Embryonic facial prominence (tissue), 1 donor: ENCODE results near the gene ASB14.
A peak's percentile ranks its signal among the peaks of the same experiment; 100 is the strongest.

ENCODE experiments used
- DNase-seq: peaks from one replicate; pipeline ENCODE4 v3.0.0-alpha.2; 2016; ENCODE audit errors: extremely low spot score

The ASB14 gene

GRCh38 chr3:57261119-57261518, 31.4 kb downstream of the ASB14 start:
- DNase-seq = no peak

GRCh38 chr3:57257678-57258077, 34.8 kb downstream of the ASB14 start:
- DNase-seq = no peak

GRCh38 chr3:57256844-57257243, 35.6 kb downstream of the ASB14 start:
- no peak for DNase-seq

- DNase-seq = no peak
Observed at GRCh38 chr3:57252404-57252803, 40.1 kb downstream of the ASB14 start.

GRCh38 chr3:57244946-57245345, 47.5 kb downstream of the ASB14 start:
- no peak for DNase-seq

- no peak for DNase-seq
Observed at GRCh38 chr3:57234613-57235575, 57.6 kb downstream of the ASB14 start.

- no peak for DNase-seq
Observed at GRCh38 chr3:57233799-57234198, 58.7 kb downstream of the ASB14 start.

- no peak for DNase-seq
Observed at GRCh38 chr3:57230006-57230405, 62.5 kb downstream of the ASB14 start.

- DNase-seq = peak; percentile 43
Observed at GRCh38 chr3:57227930-57228751, 64.3 kb downstream of the ASB14 start.

- DNase-seq = peak; percentile 73
Observed at GRCh38 chr3:57227204-57227929, 65.1 kb downstream of the ASB14 start, which contains the start of gene APPL1. APPL1 (plus strand) TSS chr3:57227729; CDS start chr3:57227884, 155 bp downstream.

GRCh38 chr3:57226176-57226575, 66.3 kb downstream of the ASB14 start:
- no peak for DNase-seq

- no peak for DNase-seq
Observed at GRCh38 chr3:57224856-57225255, 67.6 kb downstream of the ASB14 start.

GRCh38 chr3:57221883-57222282, 70.6 kb downstream of the ASB14 start:
- peak; percentile 50 for DNase-seq
